Upper lobe of right lung (tissue), 1 donor: ENCODE measurements around the gene NCKAP5. TPM values are rescaled to one million over a fixed set of nuclear protein-coding genes. Genes with fewer than 3 reads are reported as not detected.

Experiments used
- ATAC-seq: fragments of 200-7000 bp; cut with Tn5 transposase; one replicate; pipeline ENCODE4 v1.9.1; 2020; ENCODE audit warnings: mild to moderate bottlenecking, moderate library complexity
- DNase-seq: peaks from one replicate; pipeline ENCODE4 v3.0.0-alpha.2; 2020
- H3K27ac ChIP-seq: fragments of 200-600 bp; one replicate; pipeline ENCODE4 v1.8.0; 2022
- H3K27me3 ChIP-seq: fragments of 200-600 bp; one replicate; pipeline ENCODE4 v1.8.0; 2022; ENCODE audit warnings: mild to moderate bottlenecking
- H3K36me3 ChIP-seq: fragments of 200-600 bp; one replicate; pipeline ENCODE4 v1.8.0; 2022
- H3K4me1 ChIP-seq: fragments of 200-600 bp; one replicate; pipeline ENCODE4 v1.8.0; 2022
- H3K4me3 ChIP-seq: fragments of 200-600 bp; one replicate; pipeline ENCODE4 v1.8.0; 2022; ENCODE audit warnings: mild to moderate bottlenecking
- H3K9me3 ChIP-seq: fragments of 200-600 bp; one replicate; pipeline ENCODE4 v1.8.0; 2022
- CTCF ChIP-seq: fragments of 200-600 bp; IDR thresholded peaks from one replicate; pipeline ENCODE4 v1.8.0; 2022; ENCODE audit warnings: antibody characterized with exemption
- intact Hi-C: fragments of 100-400 bp; cut with DNase I; formaldehyde crosslinking; loops from one replicate; pipeline ENCODE4 v1.11.0; 2022
- total RNA-seq: library from RNA; stranded (reverse); fragmentation: NEBNext Ultra II Directional; extraction: Animal tissue kit (Norgen Biotek cat#: 25700); gene quantifications from one replicate; pipeline ENCODE4 v1.2.1, GENCODE V29; 2021
- donor health status: DM: no; HTN: yes; CAD: no; lungs with severe emphysema.

Gene NCKAP5
- total RNA-seq, 1 donor from 2014 or later, result 40.8 TPM

- Histone ChIP-seq H3K4me1 (no peaks in the 10 kb centered on the region), H3K36me3 (no peaks in the 10 kb centered on the region), H3K4me3 (no peak overlapping the region), H3K27me3 (no peaks in the 10 kb centered on the region), H3K27ac (no peak overlapping the region), H3K9me3 (no peaks in the 10 kb centered on the region)
- no peak for ATAC-seq
- intact Hi-C loops, result no loop called here
- no peak for DNase-seq
- no peak for TF ChIP-seq CTCF
Observed at GRCh38 chr2:132850688-132851087, 717.6 kb downstream of the NCKAP5 start.

GRCh38 chr2:132849118-132849517 lies 719.1 kb downstream of the NCKAP5 start:
- H3K27me3 ChIP-seq, result no peaks in the 10 kb centered on the region
- no peaks in the 10 kb centered on the region for H3K9me3 ChIP-seq
- no peak for ATAC-seq
- no peak overlapping the region for H3K27ac ChIP-seq
- no peak overlapping the region for H3K4me3 ChIP-seq
- no peaks in the 10 kb centered on the region for H3K4me1 ChIP-seq
- DNase-seq, result no peak
- intact Hi-C loops, result no loop called here
- H3K36me3 ChIP-seq, result no peaks in the 10 kb centered on the region
- TF ChIP-seq CTCF, result no peak

- no peak overlapping the region for H3K27ac ChIP-seq
- no peaks in the 10 kb centered on the region for H3K4me1 ChIP-seq
- DNase-seq (no peak), ATAC-seq (no peak)
- no peaks in the 10 kb centered on the region for H3K27me3 ChIP-seq
- intact Hi-C loops, result no loop called here
- no peak for TF ChIP-seq CTCF
- H3K36me3 ChIP-seq, result no peaks in the 10 kb centered on the region
- H3K9me3 ChIP-seq, result no peaks in the 10 kb centered on the region
- H3K4me3 ChIP-seq, result no peak overlapping the region
Observed at GRCh38 chr2:132845339-132845738, 722.9 kb downstream of the NCKAP5 start.

- no peak for ATAC-seq
Observed at GRCh38 chr2:132844585-132844984, 723.7 kb downstream of the NCKAP5 start.

GRCh38 chr2:132837769-132838168 lies 730.5 kb downstream of the NCKAP5 start:
- H3K27ac ChIP-seq, result no peak overlapping the region
- DNase-seq, result no peak
- H3K9me3 ChIP-seq, result no peaks in the 10 kb centered on the region
- H3K4me1 ChIP-seq, result no peaks in the 10 kb centered on the region
- H3K27me3 ChIP-seq, result no peaks in the 10 kb centered on the region
- no peak overlapping the region for H3K4me3 ChIP-seq
- no peak for ATAC-seq
- H3K36me3 ChIP-seq, result no peaks in the 10 kb centered on the region
- intact Hi-C loops, result no loop called here
- TF ChIP-seq CTCF, result no peak

More at GRCh38 chr2:132844585-132844984, 723.7 kb downstream of the NCKAP5 start:
- Histone ChIP-seq H3K36me3 (no peaks in the 10 kb centered on the region), H3K4me3 (no peak overlapping the region), H3K27me3 (no peaks in the 10 kb centered on the region), H3K27ac (no peak overlapping the region), H3K4me1 (no peaks in the 10 kb centered on the region), H3K9me3 (no peaks in the 10 kb centered on the region)
- no peak for TF ChIP-seq CTCF
- intact Hi-C loops, result no loop called here
- DNase-seq, result no peak

GRCh38 chr2:132830321-132830827 lies 737.9 kb downstream of the NCKAP5 start:
- intact Hi-C loops, result no loop called here
- Histone ChIP-seq H3K27ac (no peak overlapping the region), H3K36me3 (no peaks in the 10 kb centered on the region), H3K9me3 (no peaks in the 10 kb centered on the region), H3K27me3 (no peaks in the 10 kb centered on the region), H3K4me3 (no peak overlapping the region), H3K4me1 (no peaks in the 10 kb centered on the region)
- TF ChIP-seq CTCF, result no peak
- no peak for ATAC-seq
- DNase-seq, result no peak
